ENCODE measurements around the gene UNC13C. TPM values are rescaled to one million over a fixed set of nuclear protein-coding genes. Genes with fewer than 3 reads are reported as not detected.

The UNC13C gene
- total RNA-seq, 4 donors from 2014 or later = 0.21 to 16.8 TPM; not detected in 2

DNA sequence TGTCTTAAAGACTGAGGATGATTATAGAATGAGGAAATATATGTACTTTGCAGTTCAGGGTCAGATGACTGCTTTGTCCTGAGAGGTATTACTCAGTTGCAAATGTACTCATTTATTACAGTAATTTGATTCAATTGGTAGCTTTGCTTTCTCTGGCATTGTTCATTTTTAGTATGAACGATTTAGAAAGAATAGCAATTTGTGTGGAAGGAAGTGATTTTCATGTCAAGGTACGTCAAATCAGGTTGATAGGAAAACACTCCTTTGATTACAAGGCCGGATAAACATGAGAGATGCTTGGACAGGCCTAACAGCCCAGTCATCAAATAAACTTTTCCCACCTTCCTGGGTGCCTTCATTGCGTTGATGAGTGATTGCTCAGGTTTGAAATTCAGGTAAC lies 53.8 kb downstream of the UNC13C start:
- intact Hi-C loops (cut with DNase I; ENCODE audit: low total_unique reads) = no loop called here

DNA sequence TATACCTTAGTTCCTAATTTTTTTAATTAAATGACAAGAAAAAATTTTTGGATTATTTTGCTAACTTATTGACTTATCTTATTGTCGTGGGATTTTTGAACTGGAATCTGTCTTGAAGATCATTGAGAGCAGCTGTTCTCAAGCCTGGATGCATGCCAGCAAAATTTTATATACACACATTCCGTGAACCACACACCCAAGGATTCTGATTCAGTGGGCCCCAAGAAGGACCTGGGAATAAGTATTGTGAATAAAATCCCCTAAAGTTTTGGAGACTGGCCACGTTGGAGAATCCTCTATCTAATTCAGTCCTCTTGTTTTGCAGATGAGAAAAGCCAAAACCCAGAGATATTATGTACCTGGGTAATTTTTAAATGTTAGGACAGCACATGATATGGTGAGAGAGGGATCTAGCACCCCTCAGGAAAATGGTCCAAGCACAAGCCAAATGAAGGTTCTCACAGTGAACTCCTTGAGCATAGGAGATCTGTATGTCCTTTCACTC lies 55.2 kb downstream of the UNC13C start:
- Histone ChIP-seq H3K36me3 (no peaks in the 10 kb centered on the region), H3K4me3 (no peak overlapping the region), H3K9me3 (no peaks in the 10 kb centered on the region), H3K27me3 (no peaks in the 10 kb centered on the region), H3K4me1 (no peaks in the 10 kb centered on the region), H3K27ac (no peak overlapping the region)
- DNase-seq = no peak
- intact Hi-C loops (cut with DNase I; ENCODE audit: low total_unique reads) = no loop called here
- TF ChIP-seq POLR2A (IDR thresholded peaks at IDR 0.05) = no peak
- TF ChIP-seq, protein P1, sequence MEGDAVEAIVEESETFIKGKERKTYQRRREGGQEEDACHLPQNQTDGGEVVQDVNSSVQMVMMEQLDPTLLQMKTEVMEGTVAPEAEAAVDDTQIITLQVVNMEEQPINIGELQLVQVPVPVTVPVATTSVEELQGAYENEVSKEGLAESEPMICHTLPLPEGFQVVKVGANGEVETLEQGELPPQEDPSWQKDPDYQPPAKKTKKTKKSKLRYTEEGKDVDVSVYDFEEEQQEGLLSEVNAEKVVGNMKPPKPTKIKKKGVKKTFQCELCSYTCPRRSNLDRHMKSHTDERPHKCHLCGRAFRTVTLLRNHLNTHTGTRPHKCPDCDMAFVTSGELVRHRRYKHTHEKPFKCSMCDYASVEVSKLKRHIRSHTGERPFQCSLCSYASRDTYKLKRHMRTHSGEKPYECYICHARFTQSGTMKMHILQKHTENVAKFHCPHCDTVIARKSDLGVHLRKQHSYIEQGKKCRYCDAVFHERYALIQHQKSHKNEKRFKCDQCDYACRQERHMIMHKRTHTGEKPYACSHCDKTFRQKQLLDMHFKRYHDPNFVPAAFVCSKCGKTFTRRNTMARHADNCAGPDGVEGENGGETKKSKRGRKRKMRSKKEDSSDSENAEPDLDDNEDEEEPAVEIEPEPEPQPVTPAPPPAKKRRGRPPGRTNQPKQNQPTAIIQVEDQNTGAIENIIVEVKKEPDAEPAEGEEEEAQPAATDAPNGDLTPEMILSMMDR (IDR thresholded peaks at IDR 0.05) = no peak

More for the DNA sequence above, 53.8 kb downstream of the UNC13C start:
- Histone ChIP-seq H3K4me3 (no peak overlapping the region), H3K27me3 (no peaks in the 10 kb centered on the region), H3K9me3 (no peaks in the 10 kb centered on the region), H3K4me1 (no peaks in the 10 kb centered on the region), H3K36me3 (no peaks in the 10 kb centered on the region), H3K27ac (no peak overlapping the region)
- TF ChIP-seq, protein P1 (IDR thresholded peaks at IDR 0.05) = no peak
- no peak for TF ChIP-seq POLR2A (IDR thresholded peaks at IDR 0.05)
- DNase-seq = no peak

DNA sequence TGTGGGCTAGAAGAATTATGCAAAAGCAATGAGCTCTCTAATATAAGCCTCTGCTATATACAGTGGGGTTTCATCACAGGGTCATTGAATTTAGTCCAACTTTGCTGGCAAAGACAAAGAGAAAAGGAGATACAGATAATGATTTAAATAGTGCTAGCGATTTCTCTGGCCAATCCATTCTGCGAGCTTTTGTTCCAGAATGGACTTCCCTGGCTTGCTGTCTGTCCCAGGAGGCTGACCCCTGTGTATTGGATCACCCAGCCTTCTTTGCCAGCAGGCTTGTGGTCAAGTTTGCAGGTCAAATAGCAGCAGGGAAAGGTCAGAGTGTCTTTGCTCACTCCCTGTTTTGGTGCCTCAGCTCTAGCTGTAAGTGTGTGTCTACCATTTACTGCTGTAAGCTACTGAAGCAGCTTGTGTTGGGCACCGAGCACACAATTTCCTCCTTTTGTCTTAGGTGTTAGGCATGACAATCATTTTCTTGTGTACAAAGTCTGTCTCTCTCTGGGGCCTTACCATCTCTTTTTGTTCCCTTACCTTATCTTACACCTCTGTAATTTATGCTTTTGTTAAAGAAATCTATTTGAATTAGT lies 55.7 kb downstream of the UNC13C start:
- no peaks in the 10 kb centered on the region for H3K4me1 ChIP-seq
- no peak for DNase-seq
- intact Hi-C loops (cut with DNase I; ENCODE audit: low total_unique reads) = no loop called here

DNA sequence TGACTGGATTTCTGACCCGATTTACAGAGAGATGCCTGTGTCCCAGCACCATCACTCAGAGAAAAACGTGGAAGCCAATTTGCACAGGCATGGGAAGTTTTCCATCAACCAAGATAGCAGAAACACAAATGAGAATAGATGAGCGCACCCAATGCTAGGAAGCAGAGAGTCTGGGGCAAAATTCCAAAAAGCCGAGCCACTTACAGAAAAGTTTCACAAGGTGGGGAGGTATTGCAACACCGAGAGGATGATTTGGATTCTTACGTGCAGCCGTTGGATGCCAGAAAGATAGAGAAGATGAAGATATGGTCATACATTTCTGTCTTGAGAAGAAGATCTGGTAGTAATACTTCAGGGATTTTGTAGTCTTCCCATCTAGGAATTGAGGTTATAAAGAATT lies 57.4 kb downstream of the UNC13C start:
- DNase-seq = no peak
- no peak overlapping the region for H3K27ac ChIP-seq
- H3K9me3 ChIP-seq = no peaks in the 10 kb centered on the region
- TF ChIP-seq POLR2A (IDR thresholded peaks at IDR 0.05) = no peak
- TF ChIP-seq, protein P1 (IDR thresholded peaks at IDR 0.05) = no peak
- no peaks in the 10 kb centered on the region for H3K27me3 ChIP-seq
- no peak overlapping the region for H3K4me3 ChIP-seq
- intact Hi-C loops (cut with DNase I; ENCODE audit: low total_unique reads) = no loop called here
- H3K4me1 ChIP-seq = no peaks in the 10 kb centered on the region
- no peaks in the 10 kb centered on the region for H3K36me3 ChIP-seq

More for the DNA sequence above, 55.7 kb downstream of the UNC13C start:
- no peaks in the 10 kb centered on the region for H3K9me3 ChIP-seq
- TF ChIP-seq POLR2A (IDR thresholded peaks at IDR 0.05) = no peak
- TF ChIP-seq, protein P1 (IDR thresholded peaks at IDR 0.05) = no peak
- no peaks in the 10 kb centered on the region for H3K36me3 ChIP-seq
- H3K27ac ChIP-seq = no peak overlapping the region
- no peak overlapping the region for H3K4me3 ChIP-seq
- no peaks in the 10 kb centered on the region for H3K27me3 ChIP-seq

DNA sequence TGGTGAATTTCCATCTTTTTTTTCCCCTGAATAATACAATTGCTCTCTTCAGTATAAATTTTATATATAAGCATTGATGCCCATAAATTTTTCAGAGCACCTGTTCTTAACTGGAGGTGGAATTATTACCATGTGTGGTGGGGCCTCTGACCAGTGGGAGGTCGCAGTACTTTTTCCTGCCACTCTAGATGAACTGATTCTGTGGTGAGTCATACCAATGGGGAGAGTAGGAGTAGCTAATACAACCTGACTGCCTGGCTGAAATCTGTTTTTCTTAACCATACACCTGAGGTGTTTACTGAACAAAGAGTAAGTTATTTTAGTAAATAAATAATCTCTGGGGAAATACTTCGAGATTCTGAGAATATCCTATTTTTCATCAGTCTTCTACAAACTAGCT lies 67.2 kb downstream of the UNC13C start:
- no peaks in the 10 kb centered on the region for H3K36me3 ChIP-seq
- no peak overlapping the region for H3K4me3 ChIP-seq
- no peak overlapping the region for H3K27ac ChIP-seq
- TF ChIP-seq, protein P1 (IDR thresholded peaks at IDR 0.05) = no peak
- no peak for TF ChIP-seq POLR2A (IDR thresholded peaks at IDR 0.05)
- H3K4me1 ChIP-seq = no peaks in the 10 kb centered on the region
- intact Hi-C loops (cut with DNase I; ENCODE audit: low total_unique reads) = no loop called here
- H3K27me3 ChIP-seq = no peaks in the 10 kb centered on the region
- H3K9me3 ChIP-seq = no peaks in the 10 kb centered on the region
- DNase-seq = no peak
